Progenitor cell of endocrine pancreas (in vitro differentiated cells): ENCODE measurements around the gene PDZD8. TPM values are rescaled to one million over a fixed set of nuclear protein-coding genes. Genes with fewer than 3 reads are reported as not detected.

ENCODE experiments used
- DNase-seq: peaks from one replicate; pipeline ENCODE4 v3.0.0; 2021; ENCODE audit warnings: low spot score; ENCODE audit not compliant: unreplicated experiment
- H3K27ac Mint-ChIP-seq: 2 replicates; pipeline ENCODE4 v1.8.0; 2021; ENCODE audit warnings: mild to moderate bottlenecking, moderate library complexity, mixed read lengths
- H3K27me3 Mint-ChIP-seq: 2 replicates; pipeline ENCODE4 v1.8.0; 2021; ENCODE audit warnings: mixed read lengths
- H3K36me3 Mint-ChIP-seq: 2 replicates; pipeline ENCODE4 v1.8.0; 2022; ENCODE audit warnings: mixed read lengths; ENCODE audit not compliant: insufficient read depth
- H3K4me1 Mint-ChIP-seq: 2 replicates; pipeline ENCODE4 v1.8.0; 2021; ENCODE audit warnings: low read depth, mixed read lengths
- H3K4me3 Mint-ChIP-seq: 2 replicates; pipeline ENCODE4 v1.8.0; 2021; ENCODE audit warnings: low read depth, mild to moderate bottlenecking, moderate library complexity, mixed read lengths
- H3K9me3 Mint-ChIP-seq: 2 replicates; pipeline ENCODE4 v1.8.0; 2021; ENCODE audit warnings: low read depth, mixed read lengths
- total RNA-seq: library from RNA; stranded (reverse); gene quantifications from 2 replicates; pipeline ENCODE4 v1.2.1, GENCODE V29; 2021
- TF ChIP-seq, protein P1 (sequence below): fragments of 200-600 bp; sonication (generic); IDR thresholded peaks from one replicate; pipeline ENCODE4 v1.5.0; 2021; ENCODE audit warnings: antibody characterized with exemption, mild to moderate bottlenecking; ENCODE audit not compliant: unreplicated experiment

The PDZD8 gene
- total RNA-seq, 1 donor from 2014 or later, result 28.6 TPM

DNA sequence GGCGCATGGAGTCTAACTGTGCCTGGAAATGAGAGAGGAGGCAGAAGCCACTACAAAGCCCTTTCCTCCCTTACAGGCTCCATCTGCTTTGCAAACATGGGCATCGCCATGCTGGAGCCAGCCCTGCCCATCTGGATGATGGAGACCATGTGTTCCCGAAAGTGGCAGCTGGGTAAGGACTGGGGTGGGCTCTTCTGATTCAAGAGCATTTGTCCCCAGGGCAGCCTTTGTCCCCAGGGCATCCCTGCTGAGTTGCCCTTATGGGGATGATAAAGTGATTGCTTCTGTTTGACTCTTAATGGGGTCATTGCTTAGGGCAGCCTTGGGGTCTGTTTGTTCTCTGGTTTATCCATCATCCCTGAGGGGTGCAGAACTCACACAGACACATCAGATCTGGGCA lies 117.5 kb downstream of the PDZD8 start:
- H3K27ac Mint-ChIP-seq, result no peak overlapping the region
- no peaks in the 10 kb centered on the region for H3K9me3 Mint-ChIP-seq
- TF ChIP-seq, protein P1, sequence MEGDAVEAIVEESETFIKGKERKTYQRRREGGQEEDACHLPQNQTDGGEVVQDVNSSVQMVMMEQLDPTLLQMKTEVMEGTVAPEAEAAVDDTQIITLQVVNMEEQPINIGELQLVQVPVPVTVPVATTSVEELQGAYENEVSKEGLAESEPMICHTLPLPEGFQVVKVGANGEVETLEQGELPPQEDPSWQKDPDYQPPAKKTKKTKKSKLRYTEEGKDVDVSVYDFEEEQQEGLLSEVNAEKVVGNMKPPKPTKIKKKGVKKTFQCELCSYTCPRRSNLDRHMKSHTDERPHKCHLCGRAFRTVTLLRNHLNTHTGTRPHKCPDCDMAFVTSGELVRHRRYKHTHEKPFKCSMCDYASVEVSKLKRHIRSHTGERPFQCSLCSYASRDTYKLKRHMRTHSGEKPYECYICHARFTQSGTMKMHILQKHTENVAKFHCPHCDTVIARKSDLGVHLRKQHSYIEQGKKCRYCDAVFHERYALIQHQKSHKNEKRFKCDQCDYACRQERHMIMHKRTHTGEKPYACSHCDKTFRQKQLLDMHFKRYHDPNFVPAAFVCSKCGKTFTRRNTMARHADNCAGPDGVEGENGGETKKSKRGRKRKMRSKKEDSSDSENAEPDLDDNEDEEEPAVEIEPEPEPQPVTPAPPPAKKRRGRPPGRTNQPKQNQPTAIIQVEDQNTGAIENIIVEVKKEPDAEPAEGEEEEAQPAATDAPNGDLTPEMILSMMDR, result no peak
- peaks cover 6% of the 10 kb centered on the region for H3K4me1 Mint-ChIP-seq
- H3K36me3 Mint-ChIP-seq, result no peaks in the 10 kb centered on the region
- no peak overlapping the region for H3K4me3 Mint-ChIP-seq
- DNase-seq, result no peak
- H3K27me3 Mint-ChIP-seq, result peaks cover 33% of the 10 kb centered on the region

DNA sequence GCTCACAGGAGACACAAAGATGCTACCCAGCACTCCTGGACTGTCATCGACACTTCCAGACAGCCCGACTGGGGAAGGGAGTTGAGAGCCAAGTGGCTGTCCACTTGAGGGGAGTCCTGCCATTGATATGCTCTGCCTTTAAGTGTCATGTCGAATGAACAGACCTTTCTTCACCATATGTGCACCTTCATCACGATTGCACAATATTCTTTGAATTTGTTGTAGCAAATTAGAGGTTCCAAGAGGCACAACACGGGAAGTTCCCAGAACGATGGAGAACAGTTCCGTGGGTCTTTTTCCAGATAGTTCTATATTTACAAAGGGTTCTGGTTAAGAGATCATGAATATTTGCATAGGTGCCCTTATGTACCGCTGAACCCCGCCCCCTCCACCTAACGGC lies 118.3 kb downstream of the PDZD8 start:
- H3K27ac Mint-ChIP-seq, result no peak overlapping the region

DNA sequence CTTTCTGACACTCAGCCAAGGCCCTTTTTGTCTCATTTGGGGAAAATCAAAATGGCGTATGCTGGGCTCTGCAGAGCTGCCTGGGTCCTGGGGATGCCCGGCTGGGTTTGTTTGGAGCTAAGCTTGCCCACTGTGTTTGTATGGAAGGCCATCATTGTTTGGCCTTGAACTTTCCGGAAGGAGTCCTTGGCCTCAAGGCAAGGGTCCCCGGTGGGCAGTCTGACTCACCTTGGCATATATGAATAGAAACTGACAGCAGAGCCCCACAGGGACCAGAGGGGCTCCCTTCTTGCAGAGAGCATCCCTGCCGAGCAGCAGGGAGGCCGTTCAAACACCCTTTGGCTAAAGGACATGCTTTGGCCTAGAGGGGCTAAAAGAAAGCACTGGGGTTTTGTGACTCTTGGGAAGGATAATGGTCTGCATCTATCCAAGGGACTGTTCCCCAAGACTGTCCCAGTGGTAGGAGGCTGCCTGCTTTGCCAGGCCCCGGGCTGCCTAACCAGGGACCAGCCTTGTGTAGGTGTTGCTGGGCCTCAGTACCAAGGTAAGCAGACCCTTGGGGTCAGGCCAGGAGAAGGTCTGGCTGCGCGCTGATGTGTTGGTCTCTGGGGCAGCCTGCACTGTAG lies 119.3 kb downstream of the PDZD8 start:
- no peaks in the 10 kb centered on the region for H3K9me3 Mint-ChIP-seq

More for the DNA sequence above, 118.3 kb downstream of the PDZD8 start:
- no peaks in the 10 kb centered on the region for H3K9me3 Mint-ChIP-seq
- TF ChIP-seq, protein P1, result no peak
- no peak overlapping the region for H3K4me3 Mint-ChIP-seq
- peaks cover 25% of the 10 kb centered on the region for H3K27me3 Mint-ChIP-seq
- H3K4me1 Mint-ChIP-seq, result peaks cover 6% of the 10 kb centered on the region
- H3K36me3 Mint-ChIP-seq, result no peaks in the 10 kb centered on the region
- no peak for DNase-seq

DNA sequence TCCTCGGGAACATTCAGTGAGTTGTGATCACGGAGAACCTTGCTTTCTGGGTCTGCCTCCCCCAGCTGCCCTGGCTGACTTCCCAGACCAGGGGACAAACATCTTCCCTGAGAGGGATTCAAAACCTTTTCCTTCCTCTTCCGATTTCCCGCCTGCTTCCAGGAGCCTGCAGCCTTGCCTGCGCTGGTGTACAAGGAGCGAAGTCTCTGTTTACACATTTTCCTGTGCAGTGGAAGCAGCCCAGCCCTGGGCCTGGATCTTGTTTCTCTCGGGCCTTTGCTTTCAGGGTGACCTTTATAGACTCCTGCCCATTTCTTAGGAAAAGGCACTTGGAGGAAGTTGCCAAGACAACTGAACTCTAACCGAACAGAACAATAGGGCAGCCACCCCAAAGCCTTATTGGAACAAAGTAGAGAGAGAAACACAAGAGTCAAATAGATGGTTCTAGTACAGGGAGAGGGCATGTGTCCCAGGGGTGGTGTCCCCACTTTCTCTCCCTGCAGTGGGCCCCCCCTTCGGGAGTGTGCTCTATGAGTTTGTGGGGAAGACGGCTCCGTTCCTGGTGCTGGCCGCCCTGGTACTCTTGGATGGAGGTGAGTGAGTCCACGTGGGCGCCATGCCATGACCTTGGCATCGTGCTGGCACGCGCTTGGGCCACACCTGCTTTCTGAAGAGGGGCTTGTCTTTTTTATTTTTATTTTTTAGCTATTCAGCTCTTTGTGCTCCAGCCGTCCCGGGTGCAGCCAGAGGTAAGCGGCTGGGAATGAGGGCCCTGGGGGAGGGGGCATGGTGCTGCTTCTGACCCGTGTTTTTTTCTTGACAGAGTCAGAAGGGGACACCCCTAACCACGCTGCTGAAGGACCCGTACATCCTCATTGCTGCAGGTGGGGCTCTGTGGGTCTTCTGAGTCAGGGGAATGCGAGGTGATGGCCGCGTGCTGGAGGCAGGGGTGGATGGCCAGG lies 120.2 kb downstream of the PDZD8 start:
- H3K27ac Mint-ChIP-seq, result no peak overlapping the region
- H3K4me1 Mint-ChIP-seq, result peaks cover 6% of the 10 kb centered on the region
- peaks cover 19% of the 10 kb centered on the region for H3K27me3 Mint-ChIP-seq
- no peak overlapping the region for H3K4me3 Mint-ChIP-seq
- DNase-seq, result no peak
- H3K36me3 Mint-ChIP-seq, result no peaks in the 10 kb centered on the region
- TF ChIP-seq, protein P1, result no peak
- H3K9me3 Mint-ChIP-seq, result no peaks in the 10 kb centered on the region

More for the DNA sequence above, 119.3 kb downstream of the PDZD8 start:
- TF ChIP-seq, protein P1, result no peak
- no peaks in the 10 kb centered on the region for H3K36me3 Mint-ChIP-seq
- H3K4me3 Mint-ChIP-seq, result no peak overlapping the region
- DNase-seq, result no peak
- H3K4me1 Mint-ChIP-seq, result peaks cover 6% of the 10 kb centered on the region
- peaks cover 23% of the 10 kb centered on the region for H3K27me3 Mint-ChIP-seq
- H3K27ac Mint-ChIP-seq, result no peak overlapping the region

DNA sequence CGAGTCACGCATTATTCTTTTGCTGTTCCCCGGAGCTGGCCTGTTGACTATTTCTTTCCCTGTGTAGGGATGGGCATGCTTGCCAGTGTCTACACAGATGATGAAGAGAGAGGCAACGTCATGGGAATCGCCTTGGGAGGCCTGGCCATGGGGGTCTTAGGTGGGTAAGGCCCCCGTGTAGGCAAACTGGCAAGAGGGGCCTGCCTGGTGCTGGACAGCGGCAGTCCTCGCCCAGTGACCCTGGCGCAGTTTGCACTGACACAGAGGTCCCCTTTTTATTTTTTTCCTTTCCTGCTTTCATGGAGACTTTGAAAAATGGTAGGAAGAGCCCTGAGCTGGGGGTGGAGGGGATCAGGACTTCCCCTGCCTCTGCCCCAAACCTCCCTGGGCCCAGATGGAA lies 120.9 kb downstream of the PDZD8 start:
- H3K4me1 Mint-ChIP-seq, result peaks cover 6% of the 10 kb centered on the region
- DNase-seq, result no peak
- H3K4me3 Mint-ChIP-seq, result no peak overlapping the region
- no peaks in the 10 kb centered on the region for H3K36me3 Mint-ChIP-seq
- H3K9me3 Mint-ChIP-seq, result no peaks in the 10 kb centered on the region
- peaks cover 14% of the 10 kb centered on the region for H3K27me3 Mint-ChIP-seq
- TF ChIP-seq, protein P1, result no peak
- no peak overlapping the region for H3K27ac Mint-ChIP-seq
